Measurements from ENCODE around the gene FGD2.

GRCh38 chr6:36985808-36986703 is 19.4 kb upstream of the FGD2 start, which contains the start of gene MTCH1:
- TF ChIP-seq CTCF (IDR thresholded peaks at IDR 0.05) (peak in 1 of 4 experiments; percentile 3), POLR2AphosphoS5 (IDR thresholded peaks at IDR 0.05) (peak; percentile 64), POLR2A (IDR thresholded peaks at IDR 0.05) (peak; percentile 99)

Measured in prostate gland (tissue), 2 donors.